ENCODE data around the gene AURKA.
"Not testable (repeated sequence)": the region's sequence is repeated elsewhere in the genome, so short reads cannot be mapped to it uniquely, and the experiment has no call there.

The AURKA gene

GRCh38 chr20:56406910-56407309, 14.9 kb upstream of the AURKA start:
- DNase-seq (ENCODE audit: insufficient read length) = no peak
- no peak for FAIRE-seq
- TF ChIP-seq POLR2AphosphoS5 (IDR thresholded peaks at IDR 0.05; ENCODE audit: low read depth, low read length) (no peak), TAF1 (IDR thresholded peaks at IDR 0.05; ENCODE audit: borderline replicate concordance, low read depth, low read length) (no peak), POLR2A (IDR thresholded peaks at IDR 0.05; ENCODE audit: low read depth, low read length) (no peak)

GRCh38 chr20:56405356-56405755, 13.3 kb upstream of the AURKA start:
- DNase-seq (ENCODE audit: insufficient read length); FAIRE-seq: not testable (repeated sequence)

- DNase-seq (ENCODE audit: insufficient read length) (no peak), FAIRE-seq (no peak)
- TF ChIP-seq POLR2AphosphoS5 (IDR thresholded peaks at IDR 0.05; ENCODE audit: low read depth, low read length) (no peak), POLR2A (IDR thresholded peaks at IDR 0.05; ENCODE audit: low read depth, low read length) (no peak), TAF1 (IDR thresholded peaks at IDR 0.05; ENCODE audit: borderline replicate concordance, low read depth, low read length) (no peak)
Observed at GRCh38 chr20:56403465-56403864, 11.4 kb upstream of the AURKA start.

- DNase-seq (ENCODE audit: insufficient read length) = no peak
- TF ChIP-seq POLR2AphosphoS5 (IDR thresholded peaks at IDR 0.05; ENCODE audit: low read depth, low read length) = no peak
- no peak for TF ChIP-seq POLR2A (IDR thresholded peaks at IDR 0.05; ENCODE audit: low read depth, low read length)
- TF ChIP-seq TAF1 (IDR thresholded peaks at IDR 0.05; ENCODE audit: borderline replicate concordance, low read depth, low read length) = no peak
- FAIRE-seq = peak; percentile 77
Observed at GRCh38 chr20:56400001-56400640, 8.1 kb upstream of the AURKA start.

GRCh38 chr20:56395166-56395565, 3.2 kb upstream of the AURKA start:
- TF ChIP-seq TAF1 (IDR thresholded peaks at IDR 0.05; ENCODE audit: borderline replicate concordance, low read depth, low read length) = no peak
- no peak for TF ChIP-seq POLR2AphosphoS5 (IDR thresholded peaks at IDR 0.05; ENCODE audit: low read depth, low read length)
- no peak for TF ChIP-seq POLR2A (IDR thresholded peaks at IDR 0.05; ENCODE audit: low read depth, low read length)

GRCh38 chr20:56393653-56394052, 1.6 kb upstream of the AURKA start:
- FAIRE-seq (no peak), DNase-seq (ENCODE audit: insufficient read length) (no peak)
- TF ChIP-seq POLR2A (IDR thresholded peaks at IDR 0.05; ENCODE audit: low read depth, low read length) (no peak), POLR2AphosphoS5 (IDR thresholded peaks at IDR 0.05; ENCODE audit: low read depth, low read length) (no peak)

More at GRCh38 chr20:56395166-56395565, 3.2 kb upstream of the AURKA start:
- FAIRE-seq (no peak), DNase-seq (ENCODE audit: insufficient read length) (no peak)

- TF ChIP-seq POLR2AphosphoS5 (IDR thresholded peaks at IDR 0.05; ENCODE audit: low read depth, low read length) (no peak), POLR2A (IDR thresholded peaks at IDR 0.05; ENCODE audit: low read depth, low read length) (no peak), TAF1 (IDR thresholded peaks at IDR 0.05; ENCODE audit: borderline replicate concordance, low read depth, low read length) (no peak)
- DNase-seq (ENCODE audit: insufficient read length) (peak; percentile 23), FAIRE-seq (no peak)
Observed at GRCh38 chr20:56392881-56393482, 967 bp upstream of the AURKA start.

- no peak for DNase-seq (ENCODE audit: insufficient read length)
- no peak for TF ChIP-seq POLR2A (IDR thresholded peaks at IDR 0.05; ENCODE audit: low read depth, low read length)
- no peak for TF ChIP-seq TAF1 (IDR thresholded peaks at IDR 0.05; ENCODE audit: borderline replicate concordance, low read depth, low read length)
- no peak for TF ChIP-seq POLR2AphosphoS5 (IDR thresholded peaks at IDR 0.05; ENCODE audit: low read depth, low read length)
Observed at GRCh38 chr20:56391596-56392131, 351 bp downstream of the AURKA start.

GRCh38 chr20:56391037-56391436, 978 bp downstream of the AURKA start:
- DNase-seq (ENCODE audit: insufficient read length) (no peak), FAIRE-seq (no peak)
- TF ChIP-seq TAF1 (IDR thresholded peaks at IDR 0.05; ENCODE audit: borderline replicate concordance, low read depth, low read length) (no peak), POLR2AphosphoS5 (IDR thresholded peaks at IDR 0.05; ENCODE audit: low read depth, low read length) (no peak), POLR2A (IDR thresholded peaks at IDR 0.05; ENCODE audit: low read depth, low read length) (no peak)

More at GRCh38 chr20:56391596-56392131, 351 bp downstream of the AURKA start:
- no peak for FAIRE-seq

GRCh38 chr20:56390396-56390795, 1.6 kb downstream of the AURKA start:
- not testable (repeated sequence) for DNase-seq (ENCODE audit: insufficient read length); FAIRE-seq

- no peak for TF ChIP-seq POLR2A (IDR thresholded peaks at IDR 0.05; ENCODE audit: low read depth, low read length)
- no peak for TF ChIP-seq TAF1 (IDR thresholded peaks at IDR 0.05; ENCODE audit: borderline replicate concordance, low read depth, low read length)
- no peak for TF ChIP-seq POLR2AphosphoS5 (IDR thresholded peaks at IDR 0.05; ENCODE audit: low read depth, low read length)
- FAIRE-seq = no peak
- DNase-seq (ENCODE audit: insufficient read length) = no peak
Observed at GRCh38 chr20:56389807-56390206, 2.2 kb downstream of the AURKA start.

GRCh38 chr20:56388882-56389281, 3.1 kb downstream of the AURKA start:
- FAIRE-seq = no peak

More at GRCh38 chr20:56388882-56389281, 3.1 kb downstream of the AURKA start:
- no peak for DNase-seq (ENCODE audit: insufficient read length)
- TF ChIP-seq POLR2AphosphoS5 (IDR thresholded peaks at IDR 0.05; ENCODE audit: low read depth, low read length) (no peak), TAF1 (IDR thresholded peaks at IDR 0.05; ENCODE audit: borderline replicate concordance, low read depth, low read length) (no peak), POLR2A (IDR thresholded peaks at IDR 0.05; ENCODE audit: low read depth, low read length) (no peak)
